SH-SY5Y (cell line): ENCODE measurements around the gene CADPS2.

Experiments used
- GATA2 ChIP-seq: IDR thresholded peaks from 2 replicates; pipeline ENCODE4 v1.6.1; 2011; ENCODE audit warnings: mild to moderate bottlenecking, low read depth, low read length
- GATA3 ChIP-seq: IDR thresholded peaks from 2 replicates; pipeline ENCODE4 v1.6.1; 2011; ENCODE audit warnings: low read depth, mild to moderate bottlenecking, low read length, moderate library complexity

DNA sequence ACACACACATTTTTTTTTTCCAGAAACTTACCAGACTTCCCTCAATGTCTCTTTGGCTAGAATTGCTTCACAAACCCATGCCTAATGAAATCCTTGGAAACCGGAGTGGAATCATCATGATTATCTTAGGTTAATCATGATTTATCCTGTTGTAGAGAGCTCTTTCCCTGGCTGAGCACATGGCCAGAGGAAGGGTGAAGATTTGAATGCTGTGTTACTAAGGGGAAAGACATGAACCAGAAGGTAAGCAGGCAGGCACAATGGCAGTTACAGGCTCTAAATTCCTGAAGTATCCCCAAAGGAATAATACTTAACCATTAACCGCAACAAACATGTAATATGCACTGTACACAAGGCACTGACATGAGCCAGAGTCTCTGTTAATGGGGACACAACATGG lies 179.4 kb downstream of the CADPS2 start:
- TF ChIP-seq GATA2 = no peak
- no peak for TF ChIP-seq GATA3
